ENCODE results near the gene LPIN1. TPM values are rescaled to one million over a fixed set of nuclear protein-coding genes. Genes with fewer than 3 reads are reported as not detected.

The LPIN1 gene
- total RNA-seq, 1 donor from 2014 or later = 23.4 TPM

DNA sequence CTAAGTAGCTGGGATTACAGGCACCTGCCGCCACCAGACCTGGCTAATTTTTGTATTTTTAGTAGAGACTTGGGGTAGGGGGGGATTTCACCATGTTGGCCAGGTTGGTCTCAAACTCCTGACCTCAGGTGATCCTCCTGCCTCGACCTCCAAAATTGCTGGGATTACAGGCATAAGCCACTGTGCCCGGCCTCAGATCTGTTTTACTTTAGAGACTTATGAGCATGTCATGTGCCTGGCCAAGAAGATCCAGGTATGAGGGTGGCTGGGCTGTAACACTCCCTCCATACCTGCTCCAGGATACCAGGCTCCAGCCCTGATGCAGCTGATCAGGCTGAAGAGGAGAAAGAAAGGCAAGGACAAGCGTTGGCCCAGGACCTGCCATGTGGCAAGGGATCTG lies 125.0 kb downstream of the LPIN1 start:
- Histone ChIP-seq H3K36me3 (ENCODE audit: insufficient read depth, low read length) (no peaks in the 10 kb centered on the region), H4K20me1 (ENCODE audit: insufficient read depth, low read length) (no peaks in the 10 kb centered on the region), H3K4me1 (ENCODE audit: insufficient read depth, low read length) (no peaks in the 10 kb centered on the region), H3K4me3 (ENCODE audit: insufficient read depth, low read depth, low read length) (no peak overlapping the region), H3K9ac (ENCODE audit: low read length) (no peak overlapping the region), H3K4me2 (ENCODE audit: low read length) (no peak overlapping the region), H3K27ac (ENCODE audit: low read depth, low read length) (no peak overlapping the region), H3K27me3 (ENCODE audit: insufficient read depth, low read length) (no peaks in the 10 kb centered on the region), H2AFZ (ENCODE audit: low read depth, low read length) (no peak overlapping the region), H3K79me2 (ENCODE audit: insufficient read depth, low read length) (no peaks in the 10 kb centered on the region), H3K9me3 (ENCODE audit: insufficient read depth, low read depth, low read length) (no peaks in the 10 kb centered on the region)
- H3K9me3 Mint-ChIP-seq (ENCODE audit: unreplicated experiment) = peaks cover 3% of the 10 kb centered on the region
- no peak for DNase-seq (ENCODE audit: low read depth)
- no peaks in the 10 kb centered on the region for H3K36me3 Mint-ChIP-seq (ENCODE audit: low read depth, unreplicated experiment)
- TF ChIP-seq CTCF (IDR thresholded peaks at IDR 0.05; ENCODE audit: insufficient read depth, low read depth, low read length) (no peak), EZH2 (IDR thresholded peaks at IDR 0.05; ENCODE audit: insufficient read depth, low read length) (no peak)
- no peak for FAIRE-seq
- no peak overlapping the region for H3K27ac Mint-ChIP-seq (ENCODE audit: unreplicated experiment)
- H3K4me3 Mint-ChIP-seq (ENCODE audit: unreplicated experiment) = no peak overlapping the region
- H3K27me3 Mint-ChIP-seq (ENCODE audit: low read depth, unreplicated experiment) = peaks cover 8% of the 10 kb centered on the region
- peaks cover 6% of the 10 kb centered on the region for H3K4me1 Mint-ChIP-seq (ENCODE audit: low read depth, unreplicated experiment)

DNA sequence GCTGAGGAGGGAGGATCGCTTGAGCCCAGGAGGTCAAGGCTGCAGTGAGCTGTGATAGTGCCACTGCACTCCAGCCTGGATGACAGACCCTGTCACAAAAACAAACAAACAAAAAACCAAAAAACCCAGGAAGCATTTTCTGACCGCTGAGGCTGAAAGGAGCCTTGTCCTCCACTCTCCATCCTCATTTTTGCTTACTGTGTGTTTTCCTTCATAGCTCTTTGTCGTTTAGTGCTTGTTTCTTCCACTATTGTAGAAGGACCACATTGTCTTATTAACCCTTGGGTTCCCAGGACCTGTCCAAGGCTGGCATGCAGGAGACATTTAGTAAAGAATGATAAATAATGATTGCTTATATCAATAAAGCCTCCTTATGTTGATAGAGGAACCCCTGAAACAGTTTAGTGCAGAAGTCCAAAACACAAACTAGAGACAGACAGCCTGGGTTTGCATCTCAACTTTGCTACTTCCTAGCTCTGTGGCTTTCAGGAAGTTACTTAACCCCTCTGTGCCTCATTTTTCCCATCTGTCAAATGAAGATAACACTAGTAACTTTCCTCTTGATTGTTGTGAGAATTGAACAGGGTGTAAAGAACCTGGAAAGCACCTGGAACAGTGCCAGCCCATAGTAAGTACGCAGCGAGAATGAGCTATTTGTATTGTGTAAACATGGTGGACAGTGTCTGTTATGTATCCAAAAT lies 126.0 kb downstream of the LPIN1 start:
- no peak overlapping the region for H3K27ac Mint-ChIP-seq (ENCODE audit: unreplicated experiment)
- H2AFZ ChIP-seq (ENCODE audit: low read depth, low read length) = no peak overlapping the region
- H3K4me1 ChIP-seq (ENCODE audit: insufficient read depth, low read length) = no peaks in the 10 kb centered on the region
- H3K4me1 Mint-ChIP-seq (ENCODE audit: low read depth, unreplicated experiment) = peaks cover 6% of the 10 kb centered on the region
- H3K9ac ChIP-seq (ENCODE audit: low read length) = no peak overlapping the region
- H3K9me3 ChIP-seq (ENCODE audit: insufficient read depth, low read depth, low read length) = no peaks in the 10 kb centered on the region
- H3K27me3 Mint-ChIP-seq (ENCODE audit: low read depth, unreplicated experiment) = peaks cover 16% of the 10 kb centered on the region
- H3K79me2 ChIP-seq (ENCODE audit: insufficient read depth, low read length) = no peaks in the 10 kb centered on the region
- no peak overlapping the region for H3K4me3 Mint-ChIP-seq (ENCODE audit: unreplicated experiment)
- H3K4me3 ChIP-seq (ENCODE audit: insufficient read depth, low read depth, low read length) = no peak overlapping the region
- no peak for TF ChIP-seq EZH2 (IDR thresholded peaks at IDR 0.05; ENCODE audit: insufficient read depth, low read length)
- DNase-seq (ENCODE audit: low read depth) (no peak), FAIRE-seq (no peak)
- no peaks in the 10 kb centered on the region for H3K27me3 ChIP-seq (ENCODE audit: insufficient read depth, low read length)
- no peak overlapping the region for H3K4me2 ChIP-seq (ENCODE audit: low read length)
- no peaks in the 10 kb centered on the region for H3K36me3 ChIP-seq (ENCODE audit: insufficient read depth, low read length)
- H4K20me1 ChIP-seq (ENCODE audit: insufficient read depth, low read length) = no peaks in the 10 kb centered on the region
- no peak overlapping the region for H3K27ac ChIP-seq (ENCODE audit: low read depth, low read length)
- H3K9me3 Mint-ChIP-seq (ENCODE audit: unreplicated experiment) = peaks cover 3% of the 10 kb centered on the region
- H3K36me3 Mint-ChIP-seq (ENCODE audit: low read depth, unreplicated experiment) = no peaks in the 10 kb centered on the region

GRCh38 chr2:11872948-11873269 lies 126.5 kb downstream of the LPIN1 start:
- H2AFZ ChIP-seq (ENCODE audit: low read depth, low read length) = no peak overlapping the region
- no peaks in the 10 kb centered on the region for H3K9me3 ChIP-seq (ENCODE audit: insufficient read depth, low read depth, low read length)
- Mint-ChIP-seq H3K4me3 (ENCODE audit: unreplicated experiment) (no peak overlapping the region), H3K27ac (ENCODE audit: unreplicated experiment) (no peak overlapping the region), H3K36me3 (ENCODE audit: low read depth, unreplicated experiment) (no peaks in the 10 kb centered on the region), H3K27me3 (ENCODE audit: low read depth, unreplicated experiment) (peaks cover 20% of the 10 kb centered on the region), H3K4me1 (ENCODE audit: low read depth, unreplicated experiment) (peaks cover 6% of the 10 kb centered on the region), H3K9me3 (ENCODE audit: unreplicated experiment) (peaks cover 2% of the 10 kb centered on the region)
- no peak overlapping the region for H3K4me2 ChIP-seq (ENCODE audit: low read length)
- no peak overlapping the region for H3K4me3 ChIP-seq (ENCODE audit: insufficient read depth, low read depth, low read length)
- no peaks in the 10 kb centered on the region for H3K79me2 ChIP-seq (ENCODE audit: insufficient read depth, low read length)
- no peaks in the 10 kb centered on the region for H3K27me3 ChIP-seq (ENCODE audit: insufficient read depth, low read length)
- no peaks in the 10 kb centered on the region for H3K36me3 ChIP-seq (ENCODE audit: insufficient read depth, low read length)
- H3K9ac ChIP-seq (ENCODE audit: low read length) = no peak overlapping the region
- no peak overlapping the region for H3K27ac ChIP-seq (ENCODE audit: low read depth, low read length)
- no peak for DNase-seq (ENCODE audit: low read depth)
- no peaks in the 10 kb centered on the region for H3K4me1 ChIP-seq (ENCODE audit: insufficient read depth, low read length)
- no peak for TF ChIP-seq CTCF (IDR thresholded peaks at IDR 0.05; ENCODE audit: insufficient read depth, low read depth, low read length)
- TF ChIP-seq EZH2 (IDR thresholded peaks at IDR 0.05; ENCODE audit: insufficient read depth, low read length) = no peak
- no peak for FAIRE-seq
- H4K20me1 ChIP-seq (ENCODE audit: insufficient read depth, low read length) = no peaks in the 10 kb centered on the region
